HepG2 (cell line): ENCODE results near the gene TNFSF8. TPM values are rescaled to one million over a fixed set of nuclear protein-coding genes. Genes with fewer than 3 reads are reported as not detected.

Source experiments
- FOXP1 ChIP-seq, 2 experiments: fragments of 450-650 bp in 1 of 2; IDR thresholded peaks; 2 replicates each; pipeline ENCODE4 v1.6.1; 2017 to 2018; ENCODE audit warnings: antibody characterized with exemption in 1 of 2
- GATAD2A ChIP-seq: IDR thresholded peaks from 2 replicates; pipeline ENCODE4 v1.6.1; 2016
- PHB2 ChIP-seq: fragments of 450-650 bp; IDR thresholded peaks from 2 replicates; pipeline ENCODE4 v1.6.1; 2018; ENCODE audit not compliant: partially characterized antibody
- SIX1 ChIP-seq: sonication (generic); formaldehyde crosslinking; IDR thresholded peaks from 2 replicates; pipeline ENCODE4 v1.4.0; 2020; ENCODE audit warnings: missing genetic modification reagents, borderline replicate concordance
- SMARCC2 ChIP-seq: fragments of 450-650 bp; IDR thresholded peaks from 2 replicates; pipeline ENCODE4 v1.6.1; 2017; ENCODE audit warnings: antibody characterized with exemption, mild to moderate bottlenecking
- ZNF441 ChIP-seq: sonication (generic); formaldehyde crosslinking; IDR thresholded peaks from 2 replicates; pipeline ENCODE4 v1.7.0; 2021; ENCODE audit warnings: missing genetic modification reagents, borderline replicate concordance
- ZNF7 ChIP-seq: IDR thresholded peaks from 2 replicates; pipeline ENCODE4 v1.6.1; 2016; ENCODE audit warnings: missing biosample characterization, missing genetic modification reagents
- ZSCAN20 ChIP-seq: sonication (generic); formaldehyde crosslinking; IDR thresholded peaks from 2 replicates; pipeline ENCODE4 v1.4.0; 2020; ENCODE audit warnings: missing genetic modification reagents, mild to moderate bottlenecking, borderline replicate concordance
- polyA plus RNA-seq, 8 experiments: library from polyadenylated mRNA; depleted of rRNA in 3 of 8; stranded (reverse) in 7 of 8; unstranded in 1 of 8; fragments of >200 nt; fragmentation: Illumina TruSeq in 4 of 8; extraction: Trizol in 4 of 8; gene quantifications; 2 replicates each; pipeline versions ENCODE4 v1.2.1 to v1.2.3, GENCODE V29; 2011 to 2016; ENCODE audit warnings: low read depth in 4 of 8, missing spikeins in 1 of 8, mixed read lengths in 1 of 8; ENCODE audit not compliant: insufficient read depth in 1 of 8
- total RNA-seq, 5 experiments: library from RNA; depleted of rRNA; stranded (reverse); fragments of >200 nt; fragmentation: Illumina TruSeq; extraction: Trizol; gene quantifications; 2 replicates each; pipeline ENCODE4 v1.2.3, GENCODE V29; 2016; ENCODE audit warnings: low read depth in 1 of 5
- TF ChIP-seq, protein P1 (sequence below): sonication (generic); formaldehyde crosslinking; IDR thresholded peaks from 2 replicates; pipeline ENCODE4 v1.5.1; 2020; ENCODE audit warnings: mild to moderate bottlenecking, missing genetic modification reagents, borderline replicate concordance
- TF ChIP-seq, protein P2 (sequence below): sonication (generic); formaldehyde crosslinking; IDR thresholded peaks from 2 replicates; pipeline ENCODE4 v1.5.1; 2020; ENCODE audit warnings: missing genetic modification reagents, mild to moderate bottlenecking, borderline replicate concordance
- TF ChIP-seq, protein P3 (sequence below): IDR thresholded peaks from 2 replicates; pipeline ENCODE4 v1.6.1; 2012; ENCODE audit warnings: low read length, improper control_type of control experiment
- TF ChIP-seq, protein P4 (sequence below): sonication (generic); formaldehyde crosslinking; IDR thresholded peaks from 2 replicates; pipeline ENCODE4 v1.4.0; 2020; ENCODE audit warnings: missing genetic modification reagents, borderline replicate concordance
- TF ChIP-seq, protein P5 (sequence below): sonication (generic); formaldehyde crosslinking; IDR thresholded peaks from 2 replicates; pipeline ENCODE4 v1.4.0; 2020; ENCODE audit warnings: missing genetic modification reagents

The TNFSF8 gene
- total and polyA plus RNA-seq, 2 of the 13 experiments (the other 11 are each of a cell fraction or from before 2014, with no cell fraction given): not detected

DNA sequence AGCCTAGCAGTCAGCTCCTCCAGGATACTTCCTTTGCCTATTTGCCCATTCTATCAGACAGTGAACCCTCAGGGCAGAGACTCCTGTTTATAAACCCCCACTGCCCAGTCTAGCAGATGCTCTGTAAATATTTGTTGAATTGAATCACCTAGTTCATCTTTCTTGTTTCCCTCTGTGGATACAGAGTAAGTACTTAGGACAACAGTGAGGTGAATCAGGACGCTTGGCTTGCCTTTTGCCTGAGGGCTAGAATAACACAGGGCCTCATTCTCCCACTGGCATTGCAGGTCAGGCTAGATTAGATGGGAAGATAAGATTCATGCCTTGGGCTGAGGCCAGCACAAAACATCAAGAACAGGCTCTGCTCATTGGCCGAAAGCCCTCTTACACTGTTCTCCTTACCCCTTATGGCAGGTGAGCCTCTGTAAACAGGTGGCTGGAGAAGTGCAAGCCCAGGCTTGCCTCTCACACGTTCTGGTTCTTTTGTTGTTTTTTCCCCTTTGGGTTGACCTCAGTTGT lies 22.2 kb downstream of the TNFSF8 start (continued):
- TF ChIP-seq, protein P1, sequence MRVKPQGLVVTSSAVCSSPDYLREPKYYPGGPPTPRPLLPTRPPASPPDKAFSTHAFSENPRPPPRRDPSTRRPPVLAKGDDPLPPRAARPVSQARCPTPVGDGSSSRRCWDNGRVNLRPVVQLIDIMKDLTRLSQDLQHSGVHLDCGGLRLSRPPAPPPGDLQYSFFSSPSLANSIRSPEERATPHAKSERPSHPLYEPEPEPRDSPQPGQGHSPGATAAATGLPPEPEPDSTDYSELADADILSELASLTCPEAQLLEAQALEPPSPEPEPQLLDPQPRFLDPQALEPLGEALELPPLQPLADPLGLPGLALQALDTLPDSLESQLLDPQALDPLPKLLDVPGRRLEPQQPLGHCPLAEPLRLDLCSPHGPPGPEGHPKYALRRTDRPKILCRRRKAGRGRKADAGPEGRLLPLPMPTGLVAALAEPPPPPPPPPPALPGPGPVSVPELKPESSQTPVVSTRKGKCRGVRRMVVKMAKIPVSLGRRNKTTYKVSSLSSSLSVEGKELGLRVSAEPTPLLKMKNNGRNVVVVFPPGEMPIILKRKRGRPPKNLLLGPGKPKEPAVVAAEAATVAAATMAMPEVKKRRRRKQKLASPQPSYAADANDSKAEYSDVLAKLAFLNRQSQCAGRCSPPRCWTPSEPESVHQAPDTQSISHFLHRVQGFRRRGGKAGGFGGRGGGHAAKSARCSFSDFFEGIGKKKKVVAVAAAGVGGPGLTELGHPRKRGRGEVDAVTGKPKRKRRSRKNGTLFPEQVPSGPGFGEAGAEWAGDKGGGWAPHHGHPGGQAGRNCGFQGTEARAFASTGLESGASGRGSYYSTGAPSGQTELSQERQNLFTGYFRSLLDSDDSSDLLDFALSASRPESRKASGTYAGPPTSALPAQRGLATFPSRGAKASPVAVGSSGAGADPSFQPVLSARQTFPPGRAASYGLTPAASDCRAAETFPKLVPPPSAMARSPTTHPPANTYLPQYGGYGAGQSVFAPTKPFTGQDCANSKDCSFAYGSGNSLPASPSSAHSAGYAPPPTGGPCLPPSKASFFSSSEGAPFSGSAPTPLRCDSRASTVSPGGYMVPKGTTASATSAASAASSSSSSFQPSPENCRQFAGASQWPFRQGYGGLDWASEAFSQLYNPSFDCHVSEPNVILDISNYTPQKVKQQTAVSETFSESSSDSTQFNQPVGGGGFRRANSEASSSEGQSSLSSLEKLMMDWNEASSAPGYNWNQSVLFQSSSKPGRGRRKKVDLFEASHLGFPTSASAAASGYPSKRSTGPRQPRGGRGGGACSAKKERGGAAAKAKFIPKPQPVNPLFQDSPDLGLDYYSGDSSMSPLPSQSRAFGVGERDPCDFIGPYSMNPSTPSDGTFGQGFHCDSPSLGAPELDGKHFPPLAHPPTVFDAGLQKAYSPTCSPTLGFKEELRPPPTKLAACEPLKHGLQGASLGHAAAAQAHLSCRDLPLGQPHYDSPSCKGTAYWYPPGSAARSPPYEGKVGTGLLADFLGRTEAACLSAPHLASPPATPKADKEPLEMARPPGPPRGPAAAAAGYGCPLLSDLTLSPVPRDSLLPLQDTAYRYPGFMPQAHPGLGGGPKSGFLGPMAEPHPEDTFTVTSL (CRISPR knock-in tag): peak; percentile 78; the same call in 1 of the 2 replicates
- TF ChIP-seq SMARCC2 (no peak), PHB2 (no peak), ZNF441 (0 out of 2 replicates have a peak, but pooled peaks have one; percentile 25), ZSCAN20 (no peak), GATAD2A (peak; percentile 94), ZNF7 (CRISPR knock-in tag) (no peak), FOXP1 (IDR thresholded peaks at IDR 0.05) (0 out of 2 replicates have a peak, but pooled peaks have one; percentile 32), FOXP1 (CRISPR knock-in tag; IDR thresholded peaks at IDR 0.05) (peak; percentile 89), SIX1 (CRISPR knock-in tag) (peak; percentile 78)
- TF ChIP-seq, protein P2, sequence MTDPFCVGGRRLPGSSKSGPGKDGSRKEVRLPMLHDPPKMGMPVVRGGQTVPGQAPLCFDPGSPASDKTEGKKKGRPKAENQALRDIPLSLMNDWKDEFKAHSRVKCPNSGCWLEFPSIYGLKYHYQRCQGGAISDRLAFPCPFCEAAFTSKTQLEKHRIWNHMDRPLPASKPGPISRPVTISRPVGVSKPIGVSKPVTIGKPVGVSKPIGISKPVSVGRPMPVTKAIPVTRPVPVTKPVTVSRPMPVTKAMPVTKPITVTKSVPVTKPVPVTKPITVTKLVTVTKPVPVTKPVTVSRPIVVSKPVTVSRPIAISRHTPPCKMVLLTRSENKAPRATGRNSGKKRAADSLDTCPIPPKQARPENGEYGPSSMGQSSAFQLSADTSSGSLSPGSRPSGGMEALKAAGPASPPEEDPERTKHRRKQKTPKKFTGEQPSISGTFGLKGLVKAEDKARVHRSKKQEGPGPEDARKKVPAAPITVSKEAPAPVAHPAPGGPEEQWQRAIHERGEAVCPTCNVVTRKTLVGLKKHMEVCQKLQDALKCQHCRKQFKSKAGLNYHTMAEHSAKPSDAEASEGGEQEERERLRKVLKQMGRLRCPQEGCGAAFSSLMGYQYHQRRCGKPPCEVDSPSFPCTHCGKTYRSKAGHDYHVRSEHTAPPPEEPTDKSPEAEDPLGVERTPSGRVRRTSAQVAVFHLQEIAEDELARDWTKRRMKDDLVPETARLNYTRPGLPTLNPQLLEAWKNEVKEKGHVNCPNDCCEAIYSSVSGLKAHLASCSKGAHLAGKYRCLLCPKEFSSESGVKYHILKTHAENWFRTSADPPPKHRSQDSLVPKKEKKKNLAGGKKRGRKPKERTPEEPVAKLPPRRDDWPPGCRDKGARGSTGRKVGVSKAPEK (CRISPR knock-in tag): no peak
- TF ChIP-seq, protein P3, sequence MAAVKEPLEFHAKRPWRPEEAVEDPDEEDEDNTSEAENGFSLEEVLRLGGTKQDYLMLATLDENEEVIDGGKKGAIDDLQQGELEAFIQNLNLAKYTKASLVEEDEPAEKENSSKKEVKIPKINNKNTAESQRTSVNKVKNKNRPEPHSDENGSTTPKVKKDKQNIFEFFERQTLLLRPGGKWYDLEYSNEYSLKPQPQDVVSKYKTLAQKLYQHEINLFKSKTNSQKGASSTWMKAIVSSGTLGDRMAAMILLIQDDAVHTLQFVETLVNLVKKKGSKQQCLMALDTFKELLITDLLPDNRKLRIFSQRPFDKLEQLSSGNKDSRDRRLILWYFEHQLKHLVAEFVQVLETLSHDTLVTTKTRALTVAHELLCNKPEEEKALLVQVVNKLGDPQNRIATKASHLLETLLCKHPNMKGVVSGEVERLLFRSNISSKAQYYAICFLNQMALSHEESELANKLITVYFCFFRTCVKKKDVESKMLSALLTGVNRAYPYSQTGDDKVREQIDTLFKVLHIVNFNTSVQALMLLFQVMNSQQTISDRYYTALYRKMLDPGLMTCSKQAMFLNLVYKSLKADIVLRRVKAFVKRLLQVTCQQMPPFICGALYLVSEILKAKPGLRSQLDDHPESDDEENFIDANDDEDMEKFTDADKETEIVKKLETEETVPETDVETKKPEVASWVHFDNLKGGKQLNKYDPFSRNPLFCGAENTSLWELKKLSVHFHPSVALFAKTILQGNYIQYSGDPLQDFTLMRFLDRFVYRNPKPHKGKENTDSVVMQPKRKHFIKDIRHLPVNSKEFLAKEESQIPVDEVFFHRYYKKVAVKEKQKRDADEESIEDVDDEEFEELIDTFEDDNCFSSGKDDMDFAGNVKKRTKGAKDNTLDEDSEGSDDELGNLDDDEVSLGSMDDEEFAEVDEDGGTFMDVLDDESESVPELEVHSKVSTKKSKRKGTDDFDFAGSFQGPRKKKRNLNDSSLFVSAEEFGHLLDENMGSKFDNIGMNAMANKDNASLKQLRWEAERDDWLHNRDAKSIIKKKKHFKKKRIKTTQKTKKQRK: no peak
- TF ChIP-seq, protein P4, sequence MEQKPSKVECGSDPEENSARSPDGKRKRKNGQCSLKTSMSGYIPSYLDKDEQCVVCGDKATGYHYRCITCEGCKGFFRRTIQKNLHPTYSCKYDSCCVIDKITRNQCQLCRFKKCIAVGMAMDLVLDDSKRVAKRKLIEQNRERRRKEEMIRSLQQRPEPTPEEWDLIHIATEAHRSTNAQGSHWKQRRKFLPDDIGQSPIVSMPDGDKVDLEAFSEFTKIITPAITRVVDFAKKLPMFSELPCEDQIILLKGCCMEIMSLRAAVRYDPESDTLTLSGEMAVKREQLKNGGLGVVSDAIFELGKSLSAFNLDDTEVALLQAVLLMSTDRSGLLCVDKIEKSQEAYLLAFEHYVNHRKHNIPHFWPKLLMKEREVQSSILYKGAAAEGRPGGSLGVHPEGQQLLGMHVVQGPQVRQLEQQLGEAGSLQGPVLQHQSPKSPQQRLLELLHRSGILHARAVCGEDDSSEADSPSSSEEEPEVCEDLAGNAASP (CRISPR knock-in tag): peak; percentile 69; the same call in 1 of the 2 replicates
- TF ChIP-seq, protein P5, sequence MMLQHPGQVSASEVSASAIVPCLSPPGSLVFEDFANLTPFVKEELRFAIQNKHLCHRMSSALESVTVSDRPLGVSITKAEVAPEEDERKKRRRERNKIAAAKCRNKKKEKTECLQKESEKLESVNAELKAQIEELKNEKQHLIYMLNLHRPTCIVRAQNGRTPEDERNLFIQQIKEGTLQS (CRISPR knock-in tag): peak; percentile 54; the same call in 1 of the 2 replicates
